Body of pancreas (tissue), 4 donors: Measurements from ENCODE around the gene PCBP3. TPM values are rescaled to one million over a fixed set of nuclear protein-coding genes. Genes with fewer than 3 reads are reported as not detected.
"Not testable (repeated sequence)": the region's sequence is repeated elsewhere in the genome, so short reads cannot be mapped to it uniquely, and the experiment has no call there.

ENCODE experiments used
- ATAC-seq: fragments of 150-250 bp; one replicate; pipeline ENCODE4 v1.9.1; 2016
- DNase-seq, 4 donors: peaks; one replicate each; pipeline ENCODE4 v3.0.0-alpha.2; 2019
- H3K27ac ChIP-seq, 4 donors: fragments of 200-600 bp; sonication (generic); 1 replicate in 3 of 4; 2 replicates in 1 of 4; pipeline versions ENCODE4 v1.5.1 to v1.6.1; 2016 to 2019; ENCODE audit warnings: mild to moderate bottlenecking in 1 of 4, mixed read lengths in 1 of 4, moderate library complexity in 1 of 4
- H3K27me3 ChIP-seq, 2 donors: fragments of 200-600 bp; sonication (generic); one replicate each; pipeline ENCODE4 v1.6.0; 2016; ENCODE audit warnings: mild to moderate bottlenecking in 1 of 2
- H3K36me3 ChIP-seq, 2 donors: fragments of 200-600 bp; sonication (generic); replicated peaks in 1 of 2; 2 replicates each; pipeline ENCODE4 v1.5.1; 2016; ENCODE audit warnings: low read depth in 2 of 2; ENCODE audit not compliant: insufficient read depth in 1 of 2
- H3K4me1 ChIP-seq: fragments of 200-600 bp; sonication (generic); one replicate; pipeline ENCODE4 v1.6.0; 2016
- H3K4me3 ChIP-seq, 2 donors: fragments of 200-600 bp; sonication (generic); 1 replicate in 1 of 2; 2 replicates in 1 of 2; pipeline ENCODE4 v1.5.1; 2016 to 2019
- H3K9me3 ChIP-seq, 3 donors: fragments of 200-600 bp; sonication (generic); 1 replicate in 2 of 3; 2 replicates in 1 of 3; pipeline ENCODE4 v1.5.1; 2016
- POLR2A ChIP-seq, 3 donors: fragments of 450-650 bp; IDR thresholded peaks; one replicate each; pipeline ENCODE4 v1.6.1; 2016; ENCODE audit warnings: antibody characterized with exemption in 3 of 3, mild to moderate bottlenecking in 2 of 3
- WGBS, 2 donors: methylation state at CpG; one replicate each; pipeline ENCODE4 v1.1.5; 2017; 5-methylcytosine and 5-hydroxymethylcytosine counted together
- intact Hi-C: fragments of 100-400 bp; cut with DNase I; formaldehyde crosslinking; loops from one replicate; pipeline ENCODE4 v1.15.1; 2023
- total RNA-seq, 2 donors: library from RNA; depleted of rRNA; stranded (reverse); fragments of >200 nt; gene quantifications; one replicate each; pipeline ENCODE4 v1.1.0, GENCODE V29; 2016
- TF ChIP-seq, protein P1 (sequence below), 7 experiments: fragments of 450-650 bp in 4 of 7; fragments of 200-600 bp in 3 of 7; sonication (generic) in 3 of 7; IDR thresholded peaks; one replicate each; pipeline ENCODE4 v1.5.1; 2016 to 2019; ENCODE audit warnings: antibody characterized with exemption in 7 of 7

Gene PCBP3
- total RNA-seq, 2 donors from 2014 or later, result 1.3 to 4.6 TPM

DNA sequence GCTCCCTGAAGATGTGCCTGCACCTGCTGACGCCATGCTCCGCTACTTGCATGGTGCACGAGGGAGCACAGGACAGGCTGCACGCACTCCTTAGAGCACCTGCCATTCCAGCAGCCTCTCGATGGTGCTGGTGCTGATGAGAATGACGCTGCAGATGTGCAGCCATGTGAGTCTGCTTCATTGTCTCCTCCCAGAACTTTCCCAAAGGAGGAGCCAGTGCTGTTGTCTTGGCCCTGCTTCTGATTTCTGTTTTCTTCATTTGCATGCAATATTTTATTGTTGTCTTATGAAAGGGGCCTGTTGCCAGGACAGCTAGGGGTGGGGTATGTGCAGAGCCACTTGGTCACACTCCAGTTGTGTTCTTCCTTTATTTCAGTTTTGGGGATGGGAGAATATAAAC is 70.1 kb downstream of the PCBP3 start:
- ATAC-seq, result no peak
- TF ChIP-seq, protein P1, sequence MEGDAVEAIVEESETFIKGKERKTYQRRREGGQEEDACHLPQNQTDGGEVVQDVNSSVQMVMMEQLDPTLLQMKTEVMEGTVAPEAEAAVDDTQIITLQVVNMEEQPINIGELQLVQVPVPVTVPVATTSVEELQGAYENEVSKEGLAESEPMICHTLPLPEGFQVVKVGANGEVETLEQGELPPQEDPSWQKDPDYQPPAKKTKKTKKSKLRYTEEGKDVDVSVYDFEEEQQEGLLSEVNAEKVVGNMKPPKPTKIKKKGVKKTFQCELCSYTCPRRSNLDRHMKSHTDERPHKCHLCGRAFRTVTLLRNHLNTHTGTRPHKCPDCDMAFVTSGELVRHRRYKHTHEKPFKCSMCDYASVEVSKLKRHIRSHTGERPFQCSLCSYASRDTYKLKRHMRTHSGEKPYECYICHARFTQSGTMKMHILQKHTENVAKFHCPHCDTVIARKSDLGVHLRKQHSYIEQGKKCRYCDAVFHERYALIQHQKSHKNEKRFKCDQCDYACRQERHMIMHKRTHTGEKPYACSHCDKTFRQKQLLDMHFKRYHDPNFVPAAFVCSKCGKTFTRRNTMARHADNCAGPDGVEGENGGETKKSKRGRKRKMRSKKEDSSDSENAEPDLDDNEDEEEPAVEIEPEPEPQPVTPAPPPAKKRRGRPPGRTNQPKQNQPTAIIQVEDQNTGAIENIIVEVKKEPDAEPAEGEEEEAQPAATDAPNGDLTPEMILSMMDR (IDR thresholded peaks at IDR 0.05), result no peak
- no peak for TF ChIP-seq POLR2A (IDR thresholded peaks at IDR 0.05)

DNA sequence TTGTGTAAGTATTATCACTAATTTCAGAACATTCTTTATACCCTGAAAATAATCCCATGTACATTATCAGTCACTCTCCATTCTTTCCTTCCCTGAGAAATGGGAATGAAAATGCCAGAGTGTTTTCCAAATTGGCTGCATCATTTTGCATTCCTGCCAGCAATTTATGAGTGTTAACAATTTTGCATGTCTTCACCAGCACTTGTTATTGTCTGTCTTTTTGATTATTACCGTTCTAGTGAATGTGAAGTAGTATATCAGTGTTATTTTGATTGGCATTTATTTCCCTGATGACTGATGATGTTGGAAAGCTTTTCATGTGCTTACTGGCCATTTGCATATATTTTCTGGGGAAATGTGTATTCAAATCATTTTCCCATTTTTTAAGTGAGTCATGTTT is 71.9 kb downstream of the PCBP3 start:
- no peak for DNase-seq
- Histone ChIP-seq H3K27ac (no peak overlapping the region), H3K4me1 (no peaks in the 10 kb centered on the region), H3K4me3 (no peak overlapping the region), H3K27me3 (no peaks in the 10 kb centered on the region), H3K36me3 (no peaks in the 10 kb centered on the region), H3K9me3 (no peaks in the 10 kb centered on the region)
- intact Hi-C loops, result no loop called here
- no peak for TF ChIP-seq POLR2A (IDR thresholded peaks at IDR 0.05)
- WGBS, 2 donors, result 80 to 96% methylated on average over 1 of the region's 1 CpG
- ATAC-seq, result no peak

More for the DNA sequence above, 70.1 kb downstream of the PCBP3 start:
- intact Hi-C loops, result no loop called here
- no peak overlapping the region for H3K4me3 ChIP-seq
- no peaks in the 10 kb centered on the region for H3K4me1 ChIP-seq
- DNase-seq, result no peak
- WGBS, 2 donors, result 82 to 87% methylated on average over 6 of the region's 6 CpGs
- no peaks in the 10 kb centered on the region for H3K9me3 ChIP-seq
- H3K27ac ChIP-seq, result no peak overlapping the region
- no peaks in the 10 kb centered on the region for H3K27me3 ChIP-seq
- H3K36me3 ChIP-seq, result no peaks in the 10 kb centered on the region

DNA sequence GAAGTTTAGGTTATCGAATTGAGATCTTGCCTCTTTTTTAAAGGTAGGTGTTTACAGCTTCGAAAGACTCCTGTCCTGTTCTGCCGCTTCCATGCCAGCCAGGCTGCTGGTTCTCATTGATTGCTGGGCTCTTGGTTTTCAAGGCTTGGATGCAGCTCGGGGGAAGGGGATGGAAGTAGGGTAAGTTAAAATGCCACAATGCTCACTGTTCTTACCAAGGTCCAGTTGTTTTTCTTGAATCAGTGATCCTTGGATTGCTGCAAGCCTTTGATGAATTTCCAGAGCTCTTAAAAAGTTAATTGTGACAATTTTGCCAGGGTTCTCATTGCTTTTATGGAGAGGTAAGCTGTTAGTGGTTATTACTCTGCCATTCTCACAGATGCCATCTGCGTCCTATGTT is 74.9 kb downstream of the PCBP3 start:
- no peak for DNase-seq
- H3K27me3 ChIP-seq, result no peaks in the 10 kb centered on the region
- no peaks in the 10 kb centered on the region for H3K36me3 ChIP-seq
- 76 to 80% methylated on average over 5 of the region's 5 CpGs for WGBS, 2 donors
- H3K4me1 ChIP-seq, result no peaks in the 10 kb centered on the region
- intact Hi-C loops, result no loop called here
- no peak overlapping the region for H3K27ac ChIP-seq
- TF ChIP-seq, protein P1 (IDR thresholded peaks at IDR 0.05), result no peak
- TF ChIP-seq POLR2A (IDR thresholded peaks at IDR 0.05), result no peak
- no peaks in the 10 kb centered on the region for H3K9me3 ChIP-seq
- ATAC-seq, result no peak
- no peak overlapping the region for H3K4me3 ChIP-seq

DNA sequence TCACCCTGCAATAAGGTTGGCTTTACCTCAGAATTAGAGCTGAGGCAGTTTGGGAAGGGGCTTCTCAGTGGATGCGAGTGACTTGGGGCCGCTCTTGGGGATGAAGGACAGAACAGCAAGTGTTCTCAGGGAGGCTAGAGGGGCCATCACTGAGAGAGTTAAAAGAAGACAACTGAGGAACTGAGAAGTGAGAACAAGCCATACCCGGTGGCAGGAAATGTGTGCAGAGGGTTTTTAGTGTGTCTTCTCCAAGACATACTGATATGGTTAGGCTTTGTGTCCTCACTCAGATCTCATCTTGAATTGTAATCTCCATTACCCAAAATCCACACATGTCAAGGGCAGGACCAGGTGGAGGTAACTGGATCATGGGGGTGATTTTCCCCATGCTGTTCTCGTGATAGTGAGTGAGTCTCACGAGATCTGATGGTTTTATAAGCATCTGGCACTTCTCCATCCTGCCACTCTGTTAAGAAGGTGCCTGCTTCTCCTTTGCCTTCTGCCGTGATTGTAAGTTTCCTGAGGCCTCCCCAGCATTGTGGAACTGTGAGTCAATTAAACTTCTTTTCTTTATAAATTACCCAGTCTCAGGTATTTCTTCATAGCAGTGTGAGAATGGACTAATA is 75.8 kb downstream of the PCBP3 start:
- no peaks in the 10 kb centered on the region for H3K36me3 ChIP-seq
- H3K9me3 ChIP-seq, result no peaks in the 10 kb centered on the region
- DNase-seq, result no peak
- ATAC-seq, result no peak
- no peaks in the 10 kb centered on the region for H3K27me3 ChIP-seq
- no peak overlapping the region for H3K4me3 ChIP-seq
- intact Hi-C loops, result no loop called here
- 77 to 79% methylated on average over 6 of the region's 6 CpGs for WGBS, 2 donors
- no peaks in the 10 kb centered on the region for H3K4me1 ChIP-seq
- H3K27ac ChIP-seq, result no peak overlapping the region
- TF ChIP-seq, protein P1 (IDR thresholded peaks at IDR 0.05), result no peak
- TF ChIP-seq POLR2A (IDR thresholded peaks at IDR 0.05), result no peak

DNA sequence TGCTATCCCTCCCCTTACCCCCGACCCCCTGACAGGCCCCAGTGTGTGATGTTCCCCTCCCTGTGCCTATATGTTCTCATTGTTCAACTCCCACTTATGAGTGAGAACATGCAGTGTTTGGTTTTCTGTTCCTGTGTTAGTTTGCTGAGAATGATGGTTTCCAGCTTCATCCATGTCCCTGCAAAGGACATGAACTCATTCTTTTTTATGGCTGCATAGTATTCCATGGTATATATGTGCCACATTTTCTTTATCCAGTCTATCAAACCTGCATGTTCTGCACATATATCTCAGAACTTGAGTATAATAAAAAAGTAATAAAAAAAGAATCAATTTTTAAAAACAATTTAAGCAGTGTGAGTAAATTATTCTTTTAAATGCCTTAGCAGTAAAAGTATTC is 76.7 kb downstream of the PCBP3 start:
- intact Hi-C loops, H3K4me3 ChIP-seq, H3K4me1 ChIP-seq, H3K27me3 ChIP-seq, H3K27ac ChIP-seq, H3K9me3 ChIP-seq, H3K36me3 ChIP-seq, DNase-seq, ATAC-seq: not testable (repeated sequence)
- 38 to 56% methylated on average over 1 of the region's 1 CpG for WGBS, 2 donors

DNA sequence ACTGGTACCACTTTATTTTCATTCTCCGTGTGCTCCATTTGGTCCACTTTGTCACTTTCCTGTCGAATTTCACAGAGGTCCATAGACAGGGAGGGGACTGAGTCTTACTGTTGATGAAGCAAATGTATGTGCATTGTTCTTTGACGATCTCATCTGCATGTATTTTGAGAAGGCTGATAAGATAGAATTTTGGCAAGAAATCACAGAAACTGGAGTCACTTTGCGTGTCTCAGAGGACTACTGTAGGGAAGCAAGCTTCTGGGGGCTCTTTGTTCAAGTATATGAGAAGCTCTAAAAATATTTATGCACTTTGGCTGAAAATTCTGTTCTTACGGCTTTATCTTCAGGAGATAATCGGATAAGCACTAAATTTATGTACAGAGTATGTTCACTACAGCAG is 78.1 kb downstream of the PCBP3 start:
- no peaks in the 10 kb centered on the region for H3K27me3 ChIP-seq
- H3K27ac ChIP-seq, result no peak overlapping the region
- H3K4me3 ChIP-seq, result no peak overlapping the region
- ATAC-seq (no peak), DNase-seq (no peak)
- intact Hi-C loops, result no loop called here
- WGBS, 2 donors, result 62% methylated on average over 6 of the region's 6 CpGs
- no peak for TF ChIP-seq POLR2A (IDR thresholded peaks at IDR 0.05)
- TF ChIP-seq, protein P1 (IDR thresholded peaks at IDR 0.05), result no peak
- no peaks in the 10 kb centered on the region for H3K4me1 ChIP-seq
- H3K9me3 ChIP-seq, result no peaks in the 10 kb centered on the region
- H3K36me3 ChIP-seq, result no peaks in the 10 kb centered on the region
